Activated CD4-positive, alpha-beta T cell treated with anti-CD3 and anti-CD28 coated beads for 4 hours (primary cell): Measurements from ENCODE around the gene RDH8.
"Not testable (repeated sequence)": the region's sequence is repeated elsewhere in the genome, so short reads cannot be mapped to it uniquely, and the experiment has no call there.

Experiments used
- DNase-seq, 2 donors: peaks; one replicate each; pipeline ENCODE4 v3.0.0-alpha.2; 2020

The RDH8 gene

DNA sequence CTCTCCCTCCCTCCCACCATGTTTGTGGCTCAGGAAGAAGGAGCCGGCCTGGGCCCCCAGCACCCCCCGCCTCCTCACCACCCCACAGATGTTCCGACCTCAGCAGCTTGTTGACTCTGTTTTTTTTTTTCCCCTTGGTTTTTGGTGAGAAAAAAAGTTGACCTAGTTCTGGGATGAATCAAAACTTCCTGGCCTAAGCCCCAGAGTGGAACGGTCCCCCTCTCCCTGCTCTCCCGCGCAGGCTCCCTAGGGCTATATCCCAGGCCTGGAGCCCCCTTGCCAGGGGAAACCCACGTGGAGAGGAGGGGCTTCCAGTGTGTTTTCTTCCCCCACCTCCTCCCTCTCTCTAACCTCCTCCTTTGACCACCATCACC is 7.0 kb upstream of the RDH8 start:
- no peak for DNase-seq

DNA sequence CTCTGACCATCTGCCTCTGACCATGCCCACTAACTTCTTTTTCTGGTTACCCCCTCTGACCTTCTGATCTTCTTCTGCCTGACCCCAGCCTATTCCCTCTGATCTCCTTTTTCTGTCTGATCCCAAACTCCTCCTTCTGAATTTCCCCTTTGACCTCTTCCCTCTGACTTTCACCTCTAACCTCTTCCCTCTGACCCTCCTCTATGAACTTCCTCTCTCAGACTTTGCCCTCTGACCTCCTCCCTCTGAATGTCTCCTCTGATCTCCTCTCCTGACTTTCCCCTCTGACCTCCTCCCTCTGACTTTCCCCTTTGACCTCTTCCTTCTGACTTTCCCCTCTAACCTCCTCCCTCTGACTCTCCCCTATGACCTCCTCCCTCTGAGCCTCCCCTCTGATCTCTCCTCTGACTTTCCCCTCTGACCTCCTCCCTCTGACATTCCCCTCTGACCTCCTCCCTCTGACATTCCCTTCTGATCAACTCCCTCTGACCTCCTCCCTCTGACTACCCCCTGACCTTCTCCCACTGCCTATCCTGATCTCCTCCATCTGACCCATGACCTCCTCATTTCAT is 6.4 kb upstream of the RDH8 start:
- DNase-seq = no peak

DNA sequence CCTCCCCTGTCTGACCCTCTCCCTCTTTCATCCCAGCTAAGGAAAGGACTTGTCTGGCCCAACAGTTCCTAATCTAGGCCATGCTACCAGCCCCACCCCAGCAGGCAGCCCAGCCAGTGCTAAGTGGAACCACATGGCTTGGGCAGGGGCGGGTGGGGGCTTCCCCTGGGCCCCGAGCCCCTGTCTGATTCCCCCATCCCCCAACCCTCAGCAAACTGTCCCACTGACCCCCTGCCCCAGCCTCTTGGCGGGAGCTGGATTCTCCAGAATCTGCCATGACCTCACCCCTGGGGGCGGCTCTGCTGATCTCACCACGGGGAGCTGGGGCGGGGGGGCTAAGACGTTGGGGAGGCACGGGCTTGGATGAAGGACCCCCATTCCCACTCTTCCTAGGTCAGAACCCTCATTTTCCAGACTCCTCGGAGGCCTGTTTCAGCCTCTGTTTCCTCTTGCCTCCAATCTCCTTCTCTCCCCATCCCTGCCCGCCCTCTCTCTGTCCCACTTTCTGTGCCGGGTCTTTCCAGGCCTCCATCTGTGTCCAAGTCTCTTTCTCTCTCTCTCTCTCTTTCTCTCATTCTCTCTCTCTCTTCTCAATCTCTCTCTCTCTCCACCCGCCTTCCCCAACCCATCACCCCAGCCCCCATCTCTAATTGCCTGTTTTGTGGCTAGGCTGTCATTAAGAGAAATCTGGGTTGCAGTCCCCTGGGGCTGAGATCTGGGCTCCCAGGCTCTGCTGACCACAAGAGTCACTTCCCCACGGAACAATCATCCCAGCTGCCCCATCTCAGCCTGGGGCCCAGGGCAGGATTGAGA is 5.7 kb upstream of the RDH8 start:
- DNase-seq = no peak

DNA sequence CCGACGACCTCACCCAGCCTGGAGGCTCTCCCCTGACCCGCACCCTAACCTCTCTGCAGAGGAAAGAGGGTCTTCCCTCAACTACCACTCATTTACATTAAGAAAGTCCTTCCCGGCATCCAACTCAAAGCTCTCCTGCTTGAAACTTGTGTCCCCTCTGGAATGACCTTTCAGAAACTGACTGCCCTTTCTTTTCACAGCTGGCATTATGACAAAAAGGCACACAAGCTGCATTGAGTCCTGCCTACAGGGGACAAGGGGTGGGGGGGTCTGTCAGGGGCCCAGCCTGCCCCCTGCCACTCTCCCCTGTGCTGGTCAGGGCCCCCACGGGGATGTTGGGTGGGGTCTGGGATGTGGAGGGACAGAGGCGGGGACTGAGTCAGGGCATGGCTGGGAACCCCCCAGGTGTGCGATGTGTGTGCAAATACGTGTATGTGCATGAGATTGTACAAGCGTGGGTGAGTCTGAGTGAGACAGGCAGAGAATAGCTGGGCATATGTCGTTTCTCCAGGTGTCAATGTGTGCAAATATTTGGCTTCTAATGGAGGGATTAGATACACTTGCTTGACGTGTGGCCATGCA is 5.0 kb upstream of the RDH8 start:
- no peak for DNase-seq

DNA sequence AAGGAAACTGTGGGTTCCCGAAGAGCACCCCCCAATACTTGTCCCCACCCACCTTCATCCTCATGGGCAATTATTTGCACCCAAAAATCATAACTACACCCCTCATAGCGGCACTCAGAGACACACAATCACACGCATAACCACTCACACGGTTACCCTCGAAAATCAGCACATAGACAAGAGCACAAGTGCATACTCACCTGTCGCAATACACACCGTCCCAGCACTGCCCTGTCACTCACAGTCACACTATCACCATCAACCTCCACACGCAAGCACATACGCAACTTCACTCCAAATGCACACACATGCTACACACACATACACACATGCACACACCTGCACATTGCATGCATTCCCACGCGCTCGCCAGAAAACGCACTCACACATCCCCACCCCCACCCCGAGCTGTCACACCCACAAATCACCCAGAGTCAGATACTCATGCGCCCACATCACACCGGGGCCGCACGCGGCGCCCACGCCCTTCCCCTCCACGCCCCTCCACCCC is 3.5 kb upstream of the RDH8 start:
- peak; percentile 18 to 26 for DNase-seq

DNA sequence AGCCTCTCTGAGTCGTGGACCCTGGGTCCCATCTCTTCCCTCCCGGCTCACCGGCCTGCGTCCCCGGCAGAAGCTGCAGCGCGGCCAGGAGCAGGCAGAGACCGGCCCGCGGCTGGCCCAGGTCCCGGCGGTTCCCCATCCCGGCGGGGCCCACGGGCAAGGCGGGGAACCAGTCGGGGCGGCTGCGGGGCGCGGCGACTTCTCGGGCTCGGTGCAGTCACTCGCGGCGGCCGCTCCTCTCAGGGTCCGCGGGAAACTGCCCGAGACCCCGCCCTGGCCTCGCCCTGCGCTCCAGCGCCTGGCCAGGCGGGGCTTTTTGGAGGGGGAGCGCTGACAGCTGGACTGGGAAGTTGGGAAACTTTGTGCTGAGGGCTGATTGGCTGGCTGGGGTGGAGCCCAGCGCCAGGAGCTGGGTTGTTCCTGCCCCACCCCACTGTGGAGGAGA is 3.0 kb upstream of the RDH8 start, which contains the start of gene COL5A3:
Gene COL5A3, minus strand, starts transcription at position 258 of the 445 bp plus-strand sequence. Its CDS starts 119 bp downstream, at position 139.
- no peak for DNase-seq

DNA sequence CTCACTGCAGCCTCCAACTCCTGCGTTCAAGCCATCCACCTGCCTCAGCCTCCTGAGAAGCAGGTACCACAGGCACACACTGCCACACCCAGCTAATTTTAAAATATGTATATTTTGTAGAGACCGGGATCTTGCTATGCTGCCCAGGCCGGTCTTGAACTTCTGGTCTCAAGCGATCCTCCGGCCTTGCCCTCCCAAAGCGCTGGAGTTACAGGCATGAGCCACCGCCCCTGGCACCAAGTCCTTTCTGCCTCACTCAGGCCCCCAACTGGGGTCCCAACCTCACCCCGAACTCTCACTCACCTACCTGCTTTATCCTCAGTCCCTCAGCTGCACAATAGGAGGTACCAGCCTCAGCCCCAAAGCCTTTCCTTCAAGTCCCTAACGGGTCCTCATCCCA is 2.3 kb upstream of the RDH8 start:
- no peak for DNase-seq

DNA sequence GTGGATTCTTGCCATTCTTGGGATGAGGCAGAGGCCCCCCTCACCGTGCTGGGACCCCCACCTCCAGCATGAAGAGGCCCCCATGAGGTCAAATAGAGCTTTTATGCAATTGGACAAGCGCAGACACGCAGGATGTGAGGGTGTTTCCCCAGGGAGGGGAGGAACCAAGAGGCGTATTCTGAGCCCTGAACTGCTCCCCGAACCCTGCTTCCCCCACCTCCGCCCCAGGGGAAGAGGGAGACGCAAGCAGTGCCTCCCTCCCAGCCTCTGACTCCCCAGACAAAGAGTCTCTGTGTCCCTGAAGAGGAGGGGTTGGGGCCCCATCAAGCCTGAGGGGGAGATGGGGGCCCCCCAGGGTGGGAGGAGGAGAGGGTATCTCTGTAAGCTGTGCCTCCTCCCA is 1.3 kb upstream of the RDH8 start:
- no peak for DNase-seq

DNA sequence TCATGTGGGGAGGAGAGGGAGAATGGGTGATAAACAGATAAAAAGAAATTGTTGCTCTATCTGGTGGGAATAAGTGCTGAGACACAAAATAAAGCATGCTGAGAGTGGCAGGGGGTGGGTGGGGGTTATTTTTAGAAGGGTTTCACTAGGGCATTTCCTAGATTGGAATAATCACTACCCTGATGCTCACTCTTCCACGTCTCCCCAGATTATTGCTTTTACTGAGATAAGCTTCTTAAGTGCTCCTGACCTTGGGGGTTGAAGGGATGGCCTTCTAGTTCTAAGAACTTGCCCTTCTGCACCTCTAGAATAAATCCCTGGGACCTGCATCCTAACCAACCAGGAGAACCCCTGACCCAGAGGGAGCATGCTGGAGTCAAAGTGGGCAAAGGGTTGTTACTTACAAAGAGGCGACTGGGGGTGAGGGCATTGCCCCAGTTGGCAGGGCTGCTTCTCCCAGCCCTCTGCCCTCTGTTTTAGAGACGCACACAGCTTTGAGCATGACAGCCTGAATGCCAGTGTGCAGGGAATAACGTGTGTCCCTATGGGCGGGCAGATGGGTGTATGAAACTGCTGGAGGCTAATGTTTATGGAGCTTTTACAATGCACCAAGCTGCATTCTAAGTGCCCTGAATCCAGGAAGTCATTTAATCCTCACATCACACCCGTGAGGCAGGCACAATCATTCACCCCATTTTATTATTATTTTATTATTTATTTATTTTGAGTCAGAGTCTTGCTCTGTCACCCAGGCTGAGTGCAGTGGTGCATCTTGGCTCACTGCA is 743 bp downstream of the RDH8 start:
- no peak for DNase-seq

DNA sequence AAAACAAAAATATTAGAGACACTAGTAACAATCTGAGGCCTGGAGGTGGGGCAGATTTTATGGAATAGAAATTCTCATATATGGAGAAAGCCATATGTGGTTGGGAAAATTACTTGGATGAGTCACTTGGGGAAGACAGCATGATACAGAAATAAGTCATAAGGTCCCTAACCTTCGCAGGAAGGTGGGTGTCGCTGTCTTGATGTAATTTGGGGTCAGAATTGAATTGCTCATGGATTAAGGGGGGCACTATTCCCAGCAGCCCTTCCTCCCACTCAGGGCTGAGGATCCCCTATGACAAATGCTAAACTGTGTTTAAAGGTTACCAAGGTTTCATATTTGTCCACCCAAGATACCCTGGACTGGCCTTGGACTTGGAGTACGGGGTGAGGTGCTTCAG is 5.0 kb downstream of the RDH8 start:
- no peak for DNase-seq

DNA sequence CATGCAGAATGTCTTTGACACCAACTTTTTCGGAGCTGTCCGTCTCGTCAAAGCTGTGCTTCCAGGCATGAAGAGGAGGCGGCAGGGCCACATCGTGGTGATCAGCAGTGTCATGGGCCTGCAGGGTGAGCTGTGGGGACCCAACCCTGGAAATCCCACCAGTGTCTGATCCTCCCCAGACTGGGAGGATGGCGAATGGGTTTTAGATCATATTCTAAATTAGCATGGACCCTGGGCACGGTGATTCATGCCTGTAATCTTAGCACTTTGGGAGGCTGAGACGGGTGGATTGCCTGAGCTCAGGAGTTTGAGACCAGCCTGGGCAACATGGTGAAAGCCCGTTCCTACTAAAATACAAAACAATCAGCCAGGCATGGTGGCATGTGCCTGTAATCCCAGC is 5.5 kb downstream of the RDH8 start:
- DNase-seq = no peak

DNA sequence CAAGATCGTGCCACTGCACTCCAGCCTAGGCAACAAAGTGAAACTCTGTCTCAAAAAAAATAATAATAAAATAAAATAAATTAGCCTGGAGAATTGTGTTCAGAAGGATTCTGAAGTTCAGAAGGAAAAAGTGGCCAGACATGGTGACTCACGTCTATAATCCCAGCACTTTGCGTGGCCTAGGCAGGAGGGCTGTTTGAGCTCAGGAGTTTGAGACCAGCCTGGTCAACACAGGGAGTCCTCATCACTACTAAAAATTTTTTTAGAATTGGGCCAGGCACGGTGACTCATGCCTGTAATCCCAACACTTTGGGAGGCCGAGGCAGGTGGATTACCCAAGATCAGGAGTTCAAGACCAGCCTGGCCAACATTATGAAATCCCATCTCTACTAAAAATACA is 6.0 kb downstream of the RDH8 start:
- DNase-seq = no peak

DNA sequence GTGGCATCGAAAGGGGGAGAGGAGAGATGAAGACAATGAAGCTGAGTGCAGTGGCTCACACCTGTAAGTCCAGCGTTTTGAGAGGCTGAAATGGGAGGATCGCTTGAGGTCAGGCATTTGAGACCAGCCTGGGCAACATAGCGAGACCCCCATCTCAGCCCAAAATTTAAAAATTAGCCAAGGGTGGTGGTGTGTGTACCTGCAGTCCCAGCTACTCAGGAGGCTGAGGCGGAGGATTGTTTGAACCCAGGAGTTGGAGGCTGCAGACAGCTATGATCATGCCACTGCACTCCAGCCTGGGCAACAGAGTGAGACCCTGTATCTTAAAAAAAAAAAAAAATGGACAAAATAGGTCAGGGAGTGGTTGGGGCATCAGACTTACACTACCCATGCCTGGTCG is 7.6 kb downstream of the RDH8 start:
- no peak for DNase-seq

DNA sequence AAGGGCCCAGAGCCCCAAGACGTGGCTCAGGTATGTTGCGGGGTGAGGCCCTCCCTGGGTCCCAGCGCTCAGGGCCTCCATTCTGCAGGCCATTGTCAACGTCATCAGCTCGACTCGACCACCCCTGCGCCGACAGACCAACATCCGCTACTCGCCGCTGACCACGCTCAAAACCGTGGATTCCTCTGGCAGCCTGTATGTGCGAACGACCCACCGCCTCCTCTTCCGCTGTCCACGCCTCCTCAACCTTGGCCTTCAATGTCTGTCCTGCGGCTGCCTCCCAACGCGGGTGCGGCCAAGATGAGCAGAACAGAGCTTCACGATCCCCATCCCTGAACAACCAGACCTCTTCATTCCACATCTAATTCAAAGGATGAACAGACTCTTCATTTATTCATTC is 8.2 kb downstream of the RDH8 start:
- no peak for DNase-seq

DNA sequence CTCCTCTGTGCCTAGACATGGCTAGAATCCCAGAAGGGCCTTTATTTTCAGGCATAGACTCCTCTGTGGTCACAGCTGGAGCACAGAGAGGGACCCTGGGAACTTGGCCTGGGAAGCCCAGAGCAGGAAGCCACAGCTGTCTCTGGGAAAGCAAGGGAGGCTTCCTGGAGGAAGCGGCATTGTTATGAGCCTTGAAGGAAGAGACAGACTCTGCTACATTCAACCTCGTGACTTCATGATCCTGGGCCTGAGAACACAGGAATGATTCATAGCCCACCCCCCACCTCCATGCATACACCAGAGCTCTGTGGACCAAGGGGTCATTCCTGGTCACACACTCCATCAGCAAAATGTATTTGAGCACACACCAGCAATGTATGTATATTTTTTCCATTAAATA is 8.6 kb downstream of the RDH8 start:
- no peak for DNase-seq

DNA sequence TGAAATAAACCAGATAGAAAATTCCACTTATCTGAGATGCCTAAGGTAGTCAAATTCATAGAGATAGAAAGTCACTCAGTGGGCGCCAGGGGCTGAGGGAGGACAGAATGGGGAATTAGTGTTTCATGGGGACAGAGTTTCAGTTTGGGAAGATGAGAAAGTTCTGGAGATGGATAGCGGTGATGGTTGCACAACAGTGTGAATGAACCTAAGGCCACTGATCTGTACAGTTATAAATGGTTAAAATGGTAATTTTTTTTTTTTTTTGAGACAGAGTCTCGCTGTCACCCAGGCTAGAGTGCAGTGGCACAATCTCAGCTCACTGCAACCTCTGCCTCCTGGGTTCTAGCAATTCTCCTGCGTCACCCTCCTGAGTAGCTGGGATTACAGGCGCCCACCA is 9.8 kb downstream of the RDH8 start:
- DNase-seq = not testable (repeated sequence)

DNA sequence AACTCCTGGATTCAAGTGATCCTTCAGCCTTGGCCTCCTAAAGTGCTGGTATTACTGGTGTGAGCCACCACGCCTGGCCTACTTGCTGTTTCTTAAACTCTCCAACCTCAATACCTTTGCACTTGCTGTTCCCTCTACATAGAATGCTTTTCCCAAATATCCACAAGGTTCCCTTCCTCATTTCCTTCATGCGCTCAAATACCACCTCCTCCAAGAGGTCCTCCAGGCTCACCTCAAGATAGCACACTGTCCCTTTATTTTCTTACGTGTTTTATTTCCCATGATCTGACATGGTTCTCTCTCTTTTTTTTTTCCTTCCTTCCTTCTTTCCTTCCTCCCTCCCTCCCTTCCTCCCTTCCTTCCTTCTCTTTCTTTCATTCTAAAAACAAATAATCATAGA is 13.5 kb downstream of the RDH8 start:
- DNase-seq = no peak

DNA sequence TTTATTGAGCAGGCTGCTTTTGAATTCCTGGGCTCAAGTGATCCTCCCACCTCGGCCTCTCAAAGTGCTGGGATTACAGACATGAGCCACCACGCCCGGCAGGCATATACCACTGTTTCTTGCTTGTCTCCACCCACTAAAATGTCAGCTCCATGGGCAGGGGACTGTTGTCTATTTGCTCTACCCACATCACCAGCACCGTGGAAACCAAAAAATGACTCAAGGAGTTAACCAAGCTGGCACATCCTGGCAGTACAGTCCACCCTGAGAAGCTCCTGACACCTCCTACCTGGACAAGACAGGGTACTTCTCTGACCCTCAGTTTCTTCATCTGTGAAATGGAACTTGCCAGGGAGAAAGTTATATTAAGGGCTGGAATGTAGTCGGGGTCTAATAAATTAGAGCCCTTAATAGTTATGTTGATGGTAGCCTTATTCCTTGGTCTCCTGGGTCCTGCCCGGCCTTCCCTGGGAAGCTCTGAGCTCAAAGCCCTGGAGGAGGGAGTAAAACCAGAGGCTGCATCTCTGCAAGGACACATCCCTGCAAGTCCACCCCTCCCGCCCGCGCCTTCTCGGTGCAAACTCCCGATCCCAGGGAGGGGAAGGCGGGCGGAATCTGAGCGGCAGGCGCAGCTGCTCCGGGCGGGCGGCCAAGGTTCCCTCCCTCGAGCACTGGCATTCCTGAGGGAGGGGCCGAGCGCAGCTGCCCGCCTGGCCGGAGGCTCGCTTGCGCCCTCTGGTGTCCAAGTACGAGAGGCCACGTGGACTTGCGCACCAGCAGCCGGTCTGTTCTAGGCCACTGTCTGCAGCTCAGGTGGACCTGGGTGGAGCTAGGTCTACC is 14.1 kb downstream of the RDH8 start:
- DNase-seq = peak; percentile 67 to 69

DNA sequence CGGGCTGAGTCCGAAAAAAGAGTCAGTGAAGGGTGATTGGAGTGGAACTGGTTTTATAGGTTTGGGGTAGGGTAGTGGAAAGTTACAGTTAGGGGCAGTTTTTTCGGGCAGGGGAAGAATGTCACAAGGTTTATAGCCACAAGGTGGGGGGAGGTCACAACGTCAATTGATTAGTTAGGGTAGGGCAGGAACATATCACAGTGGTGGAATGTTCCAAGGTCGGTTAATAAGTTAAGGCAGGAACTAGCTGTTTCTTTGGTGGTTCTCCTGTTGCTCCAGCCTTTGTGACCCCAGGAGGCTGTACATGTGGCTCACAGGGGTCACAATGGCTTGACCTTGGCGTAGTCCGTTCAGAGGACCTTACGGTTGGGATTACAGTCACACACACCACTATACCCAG is 20.3 kb downstream of the RDH8 start:
- no peak for DNase-seq

DNA sequence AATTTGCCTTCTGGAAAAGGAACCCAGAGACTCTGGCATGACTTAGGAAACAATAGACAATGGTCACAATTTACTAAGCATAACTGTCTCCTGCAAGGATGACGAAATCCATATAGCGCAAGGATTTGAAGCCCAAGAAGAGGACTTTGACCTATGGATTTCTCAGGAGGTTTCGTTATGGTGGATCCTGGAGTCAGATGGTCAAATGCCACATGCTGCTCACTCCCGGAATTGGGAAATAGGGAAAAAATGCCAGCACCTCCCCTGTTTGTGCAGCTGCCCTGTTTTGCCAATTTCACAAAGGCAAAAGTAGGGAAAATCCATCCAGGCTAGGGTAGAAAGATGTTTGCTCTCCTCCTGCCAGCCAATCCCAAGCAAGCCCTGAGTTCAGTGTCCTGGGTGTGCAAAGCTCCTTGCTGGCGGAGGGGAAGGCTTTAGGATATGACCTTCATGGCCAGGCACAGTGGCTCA is 23.4 kb downstream of the RDH8 start:
- DNase-seq = no peak

DNA sequence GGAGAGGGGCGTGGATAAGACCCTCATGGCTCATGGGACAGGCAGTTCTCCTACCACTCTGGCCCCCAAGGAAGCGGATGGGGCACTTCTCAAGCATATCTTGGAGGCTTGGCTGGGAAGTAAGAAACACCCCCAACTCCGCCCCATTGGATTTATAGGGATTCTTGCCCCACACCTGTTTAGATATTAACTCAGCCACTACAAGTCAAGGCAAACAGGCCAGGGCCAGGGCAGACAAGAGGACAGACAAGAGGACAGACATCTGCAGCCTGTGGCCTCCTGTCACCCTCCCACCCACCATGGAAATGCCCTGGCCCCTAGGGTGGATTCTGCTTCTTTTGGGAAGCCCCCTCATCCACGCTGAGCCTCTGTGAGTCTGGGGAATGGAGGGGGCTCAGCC is 24.1 kb downstream of the RDH8 start:
- DNase-seq = no peak

DNA sequence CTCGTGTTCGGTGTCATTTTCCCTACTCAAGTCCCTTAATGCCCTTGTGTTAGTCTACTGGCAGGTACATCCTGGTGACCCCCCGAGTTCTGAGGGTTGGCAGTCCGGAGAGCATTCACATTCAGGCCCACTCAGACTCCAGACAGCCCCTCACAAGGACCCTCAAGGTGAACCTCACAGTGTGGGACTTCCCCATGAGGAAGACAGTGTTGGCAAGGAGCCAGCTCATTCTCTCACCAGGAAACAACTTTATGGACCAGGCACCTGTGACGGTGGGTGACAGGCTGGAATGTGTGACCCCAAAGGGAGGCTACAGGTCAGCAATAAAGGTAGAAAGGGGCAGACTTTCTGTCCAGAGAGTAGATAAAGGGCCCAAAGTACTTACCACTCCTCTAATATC is 24.5 kb downstream of the RDH8 start:
- no peak for DNase-seq
